Measurements from ENCODE around the gene OR51B5. TPM values are rescaled to one million over a fixed set of nuclear protein-coding genes. Genes with fewer than 3 reads are reported as not detected.
A peak's percentile ranks its signal among the peaks of the same experiment; 100 is the strongest.

Gene OR51B5
- 0.17 and 0.26 TPM in 2 replicates for total RNA-seq
- polyA plus RNA-seq: 0.06 TPM in 1 of 2 replicates, not detected in the other
- 0.12 TPM in 1 of 2 replicates, not detected in the other for polyA plus RNA-seq (2012)
- polyA minus RNA-seq (ENCODE audit: low replicate concordance): not detected in 2 replicates

GRCh38 chr11:5343474-5344335 is at the start of gene OR51B5:
OR51B5 (minus strand) TSS chr11:5343524; CDS start chr11:5343524, 0 bp downstream.
- Histone ChIP-seq H2AFZ (ENCODE audit: low read length) (no peak within 1 kb of the TSS), H3K4me2 (ENCODE audit: extremely low read depth, insufficient read depth, low read length) (no peak within 1 kb of the TSS), H3K4me1 (ENCODE audit: control insufficient read depth, extremely low read depth, insufficient read depth, low read length) (no peaks in the 10 kb centered on the region), H3K79me2 (ENCODE audit: control insufficient read depth, insufficient read depth, low read length) (no peaks in the 10 kb centered on the region), H3K36me3 (ENCODE audit: control insufficient read depth, insufficient read depth, low read length) (no peaks in the 10 kb centered on the region), H3K9me3 (ENCODE audit: control insufficient read depth, insufficient read depth, low read depth, low read length) (no peaks in the 10 kb centered on the region), H3K4me3 (replicated peaks in 1 of 4; ENCODE audit: control extremely low read depth in 1 of 4, insufficient read depth in 1 of 4, low read depth in 3 of 4, low read length in 4 of 4) (no peak within 1 kb of the TSS), H3K27ac (ENCODE audit: insufficient read depth, low read length) (no peak within 1 kb of the TSS), H4K20me1 (ENCODE audit: control insufficient read depth, extremely low read depth, insufficient read depth, low read length) (no peaks in the 10 kb centered on the region), H3K27me3 (ENCODE audit: control insufficient read depth, insufficient read depth, low read length) (no peaks in the 10 kb centered on the region), H3K9ac (ENCODE audit: insufficient read depth, low read length) (no peak within 1 kb of the TSS)
- TF ChIP-seq CTCF (conservative IDR thresholded peaks at IDR 0.05 in 1 of 2, IDR thresholded peaks at IDR 0.05 in 1 of 2; ENCODE audit: low read depth in 1 of 2, low read length in 2 of 2) (no peak), EZH2 (IDR thresholded peaks at IDR 0.05; ENCODE audit: low read length, missing control alignments) (no peak)
- DNase-seq (ENCODE audit: low read depth in 2 of 2): peak in 1 of 2 donors; percentile 24

- no peak overlapping the region for H3K9ac ChIP-seq (ENCODE audit: insufficient read depth, low read length)
- H3K27me3 ChIP-seq (ENCODE audit: control insufficient read depth, insufficient read depth, low read length): no peaks in the 10 kb centered on the region
- no peaks in the 10 kb centered on the region for H4K20me1 ChIP-seq (ENCODE audit: control insufficient read depth, extremely low read depth, insufficient read depth, low read length)
- no peak for TF ChIP-seq EZH2 (IDR thresholded peaks at IDR 0.05; ENCODE audit: low read length, missing control alignments)
- TF ChIP-seq CTCF (conservative IDR thresholded peaks at IDR 0.05 in 1 of 2, IDR thresholded peaks at IDR 0.05 in 1 of 2; ENCODE audit: low read depth in 1 of 2, low read length in 2 of 2): peak in 1 of 2 donors; percentile 19
- no peak overlapping the region for H3K4me3 ChIP-seq (replicated peaks in 1 of 4; ENCODE audit: control extremely low read depth in 1 of 4, insufficient read depth in 1 of 4, low read depth in 3 of 4, low read length in 4 of 4)
- no peaks in the 10 kb centered on the region for H3K36me3 ChIP-seq (ENCODE audit: control insufficient read depth, insufficient read depth, low read length)
- H3K4me2 ChIP-seq (ENCODE audit: extremely low read depth, insufficient read depth, low read length): no peak overlapping the region
- H3K79me2 ChIP-seq (ENCODE audit: control insufficient read depth, insufficient read depth, low read length): no peaks in the 10 kb centered on the region
- H3K4me1 ChIP-seq (ENCODE audit: control insufficient read depth, extremely low read depth, insufficient read depth, low read length): no peaks in the 10 kb centered on the region
- H2AFZ ChIP-seq (ENCODE audit: low read length): no peak overlapping the region
- DNase-seq (ENCODE audit: low read depth in 2 of 2): no peak
- no peak overlapping the region for H3K27ac ChIP-seq (ENCODE audit: insufficient read depth, low read length)
- no peaks in the 10 kb centered on the region for H3K9me3 ChIP-seq (ENCODE audit: control insufficient read depth, insufficient read depth, low read depth, low read length)
Measured at GRCh38 chr11:5390210-5390609, 46.9 kb upstream of the OR51B5 start.

DNA sequence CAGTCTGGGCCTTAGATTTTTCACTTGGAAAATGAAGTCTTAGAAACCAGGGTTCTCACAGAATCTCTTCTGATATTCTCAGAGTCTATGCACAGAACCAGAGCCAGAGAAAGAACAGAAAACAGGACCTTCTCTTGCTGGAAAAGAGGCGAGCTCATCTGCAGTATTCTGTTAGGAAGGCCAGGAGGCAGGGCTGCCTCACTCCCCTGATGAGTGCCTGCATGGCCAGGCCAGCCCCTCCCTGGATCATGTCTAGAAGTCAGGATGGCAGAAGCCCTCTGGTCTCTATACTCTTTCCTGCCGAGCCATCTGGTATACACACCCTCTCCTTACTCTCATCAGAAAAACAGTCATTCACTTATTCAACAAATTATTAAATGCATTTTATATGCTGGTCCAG is 41.0 kb upstream of the OR51B5 start:
- TF ChIP-seq CTCF (conservative IDR thresholded peaks at IDR 0.05 in 1 of 2, IDR thresholded peaks at IDR 0.05 in 1 of 2; ENCODE audit: low read depth in 1 of 2, low read length in 2 of 2) (no peak), EZH2 (IDR thresholded peaks at IDR 0.05; ENCODE audit: low read length, missing control alignments) (no peak)
- Histone ChIP-seq H3K9ac (ENCODE audit: insufficient read depth, low read length) (no peak overlapping the region), H3K9me3 (ENCODE audit: control insufficient read depth, insufficient read depth, low read depth, low read length) (no peaks in the 10 kb centered on the region), H3K4me1 (ENCODE audit: control insufficient read depth, extremely low read depth, insufficient read depth, low read length) (no peaks in the 10 kb centered on the region), H3K27ac (ENCODE audit: insufficient read depth, low read length) (no peak overlapping the region), H3K4me3 (replicated peaks in 1 of 4; ENCODE audit: control extremely low read depth in 1 of 4, insufficient read depth in 1 of 4, low read depth in 3 of 4, low read length in 4 of 4) (no peak overlapping the region), H3K79me2 (ENCODE audit: control insufficient read depth, insufficient read depth, low read length) (no peaks in the 10 kb centered on the region), H2AFZ (ENCODE audit: low read length) (no peak overlapping the region), H4K20me1 (ENCODE audit: control insufficient read depth, extremely low read depth, insufficient read depth, low read length) (no peaks in the 10 kb centered on the region), H3K27me3 (ENCODE audit: control insufficient read depth, insufficient read depth, low read length) (no peaks in the 10 kb centered on the region), H3K36me3 (ENCODE audit: control insufficient read depth, insufficient read depth, low read length) (no peaks in the 10 kb centered on the region), H3K4me2 (ENCODE audit: extremely low read depth, insufficient read depth, low read length) (no peak overlapping the region)
- DNase-seq (ENCODE audit: low read depth in 2 of 2): no peak
